OCI-LY7 (cell line): ENCODE data around the gene LRRC37A3. TPM values are rescaled to one million over a fixed set of nuclear protein-coding genes. Genes with fewer than 3 reads are reported as not detected.

Source experiments
- BruUV-seq: library from RNA; stranded (reverse); fragments of 400-500 nt; replicated peaks from 2 replicates; lab custom pipeline; 2021; lab: Mats Ljungman, UMichigan
- CTCF ChIA-PET: fragments of 300-600 bp; sonication (Branson Sonifier 250); formaldehyde crosslinking; loops from one replicate; lab custom pipeline; 2022; ENCODE audit warnings: antibody characterized with exemption; ENCODE audit not compliant: unreplicated experiment; lab: Charles Lee
- POLR2A ChIA-PET: fragments of 300-600 bp; sonication (Branson Sonifier 250); formaldehyde crosslinking; loops from one replicate; lab custom pipeline; 2022; ENCODE audit warnings: antibody characterized with exemption; lab: Charles Lee
- DNase-seq: peaks from one replicate; pipeline ENCODE4 v3.0.0-alpha.2; 2015; ENCODE audit warnings: low spot score
- H2AFZ ChIP-seq: fragments of 200-600 bp; sonication (generic), shearing (Covaris generic); 2 replicates; pipeline ENCODE4 v1.6.1; 2014; ENCODE audit warnings: mild to moderate bottlenecking, antibody characterized with exemption, low read length, moderate library complexity
- H3K27ac ChIP-seq: fragments of 200-600 bp; sonication (generic); 2 replicates; pipeline ENCODE4 v1.5.1; 2014; ENCODE audit warnings: mixed run types, low read depth, mild to moderate bottlenecking, moderate library complexity, low read length, inconsistent platforms; ENCODE audit not compliant: poor library complexity, severe bottlenecking
- H3K36me3 ChIP-seq: fragments of 200-600 bp; sonication (generic); 2 replicates; pipeline ENCODE4 v1.6.1; 2014; ENCODE audit warnings: mild to moderate bottlenecking, antibody characterized with exemption, low read length, moderate library complexity, mixed read lengths; ENCODE audit not compliant: insufficient read depth
- H3K4me1 ChIP-seq: fragments of 200-600 bp; sonication (generic); 2 replicates; pipeline ENCODE4 v1.5.1; 2014; ENCODE audit warnings: mild to moderate bottlenecking, low read length; ENCODE audit not compliant: insufficient read depth, poor library complexity, severe bottlenecking
- H3K4me2 ChIP-seq: fragments of 200-600 bp; sonication (generic); 2 replicates; pipeline ENCODE4 v1.6.1; 2014; ENCODE audit warnings: mild to moderate bottlenecking, low read length
- H3K4me3 ChIP-seq: fragments of 200-600 bp; sonication (generic); 2 replicates; pipeline ENCODE4 v1.5.1; 2014; ENCODE audit warnings: mild to moderate bottlenecking, low read depth, low read length; ENCODE audit not compliant: poor library complexity, severe bottlenecking
- H3K79me2 ChIP-seq: fragments of 200-600 bp; sonication (generic); 2 replicates; pipeline ENCODE4 v1.6.1; 2016; ENCODE audit warnings: low read depth, mild to moderate bottlenecking, low read length, moderate library complexity, mixed read lengths; ENCODE audit not compliant: insufficient read depth
- H3K9me2 ChIP-seq: fragments of 200-600 bp; sonication (generic); 2 replicates; pipeline ENCODE4 v1.6.1; 2016; ENCODE audit warnings: mild to moderate bottlenecking, low read length, mixed read lengths; ENCODE audit not compliant: insufficient read depth
- H3K9me3 ChIP-seq: fragments of 200-600 bp; sonication (generic); 2 replicates; pipeline ENCODE4 v1.6.1; 2014; ENCODE audit warnings: mild to moderate bottlenecking, mixed run types, low read length, mixed read lengths
- H4K20me1 ChIP-seq: fragments of 200-600 bp; sonication (generic); 2 replicates; pipeline ENCODE4 v1.6.1; 2014; ENCODE audit warnings: mild to moderate bottlenecking, antibody characterized with exemption, low read length, moderate library complexity, mixed read lengths; ENCODE audit not compliant: insufficient read depth
- EZH2phosphoT487 ChIP-seq: fragments of 200-600 bp; sonication (generic); IDR thresholded peaks from 2 replicates; pipeline ENCODE4 v1.6.1; 2018; ENCODE audit warnings: low read depth, borderline replicate concordance, mild to moderate bottlenecking, mixed run types, antibody characterized with exemption, low read length, moderate library complexity, mixed read lengths
- intact Hi-C: fragments of 100-400 bp; cut with micrococcal nuclease; formaldehyde crosslinking; loops from one replicate; pipeline ENCODE4 v1.10.0; 2022; ENCODE audit not compliant: unreplicated experiment
- total RNA-seq, 2 experiments: library from RNA; depleted of rRNA in 1 of 2; stranded (reverse); fragments of >200 nt in 1 of 2; shearing (Covaris generic) in 1 of 2; gene quantifications; 2 replicates each; pipeline ENCODE4 v1.2.3, GENCODE V29; 2014 to 2022
- TF ChIP-seq, protein P1 (sequence below): fragments of 200-600 bp; sonication (generic); conservative IDR thresholded peaks from 2 replicates; pipeline ENCODE4 v1.5.1; 2014; ENCODE audit warnings: mild to moderate bottlenecking, antibody characterized with exemption, low read length, moderate library complexity, mixed read lengths

The LRRC37A3 gene
- total RNA-seq, 2 experiments from 2014 or later: 7.3 to 27.6 TPM

DNA sequence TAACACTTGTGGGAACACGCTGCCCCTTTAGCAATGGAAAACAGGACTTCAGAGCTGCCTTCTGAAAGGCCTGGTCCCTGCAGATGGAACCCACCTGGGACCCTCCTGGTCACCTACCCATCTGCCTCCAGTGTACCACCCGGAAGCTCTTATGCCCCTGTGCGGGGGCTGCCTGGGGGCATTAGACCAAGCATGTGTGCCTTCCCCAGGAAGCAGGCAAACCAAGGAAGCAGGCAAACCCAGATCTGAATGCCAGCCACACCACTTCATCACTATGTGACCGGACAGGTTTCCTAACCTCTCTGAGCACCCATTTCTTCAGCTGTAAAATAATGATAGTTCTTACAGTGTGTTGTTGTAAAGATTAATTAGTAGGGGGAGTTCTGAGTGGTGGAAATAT is 20.8 kb upstream of the LRRC37A3 start:
- H3K9me2 ChIP-seq: no peaks in the 10 kb centered on the region
- no peaks in the 10 kb centered on the region for H3K9me3 ChIP-seq
- H3K4me3 ChIP-seq: no peak overlapping the region
- H3K27ac ChIP-seq: no peak overlapping the region
- POLR2A ChIA-PET: interaction anchor here (0.8 to 1.2 kb wide), 2 partner anchors 19 to 21 kb away, joined by 3 to 4 read pairs; no protein-coding TSS in a partner anchor
- H3K79me2 ChIP-seq: no peaks in the 10 kb centered on the region
- TF ChIP-seq, protein P1, sequence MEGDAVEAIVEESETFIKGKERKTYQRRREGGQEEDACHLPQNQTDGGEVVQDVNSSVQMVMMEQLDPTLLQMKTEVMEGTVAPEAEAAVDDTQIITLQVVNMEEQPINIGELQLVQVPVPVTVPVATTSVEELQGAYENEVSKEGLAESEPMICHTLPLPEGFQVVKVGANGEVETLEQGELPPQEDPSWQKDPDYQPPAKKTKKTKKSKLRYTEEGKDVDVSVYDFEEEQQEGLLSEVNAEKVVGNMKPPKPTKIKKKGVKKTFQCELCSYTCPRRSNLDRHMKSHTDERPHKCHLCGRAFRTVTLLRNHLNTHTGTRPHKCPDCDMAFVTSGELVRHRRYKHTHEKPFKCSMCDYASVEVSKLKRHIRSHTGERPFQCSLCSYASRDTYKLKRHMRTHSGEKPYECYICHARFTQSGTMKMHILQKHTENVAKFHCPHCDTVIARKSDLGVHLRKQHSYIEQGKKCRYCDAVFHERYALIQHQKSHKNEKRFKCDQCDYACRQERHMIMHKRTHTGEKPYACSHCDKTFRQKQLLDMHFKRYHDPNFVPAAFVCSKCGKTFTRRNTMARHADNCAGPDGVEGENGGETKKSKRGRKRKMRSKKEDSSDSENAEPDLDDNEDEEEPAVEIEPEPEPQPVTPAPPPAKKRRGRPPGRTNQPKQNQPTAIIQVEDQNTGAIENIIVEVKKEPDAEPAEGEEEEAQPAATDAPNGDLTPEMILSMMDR: no peak
- TF ChIP-seq EZH2phosphoT487: no peak
- H3K4me1 ChIP-seq: no peaks in the 10 kb centered on the region
- no peaks in the 10 kb centered on the region for H4K20me1 ChIP-seq
- no peaks in the 10 kb centered on the region for H3K36me3 ChIP-seq
- CTCF ChIA-PET: no interaction called here
- no peak overlapping the region for H2AFZ ChIP-seq
- intact Hi-C loops: no loop called here
- no TSS peak for BruUV-seq
- DNase-seq: no peak
- no peak overlapping the region for H3K4me2 ChIP-seq

DNA sequence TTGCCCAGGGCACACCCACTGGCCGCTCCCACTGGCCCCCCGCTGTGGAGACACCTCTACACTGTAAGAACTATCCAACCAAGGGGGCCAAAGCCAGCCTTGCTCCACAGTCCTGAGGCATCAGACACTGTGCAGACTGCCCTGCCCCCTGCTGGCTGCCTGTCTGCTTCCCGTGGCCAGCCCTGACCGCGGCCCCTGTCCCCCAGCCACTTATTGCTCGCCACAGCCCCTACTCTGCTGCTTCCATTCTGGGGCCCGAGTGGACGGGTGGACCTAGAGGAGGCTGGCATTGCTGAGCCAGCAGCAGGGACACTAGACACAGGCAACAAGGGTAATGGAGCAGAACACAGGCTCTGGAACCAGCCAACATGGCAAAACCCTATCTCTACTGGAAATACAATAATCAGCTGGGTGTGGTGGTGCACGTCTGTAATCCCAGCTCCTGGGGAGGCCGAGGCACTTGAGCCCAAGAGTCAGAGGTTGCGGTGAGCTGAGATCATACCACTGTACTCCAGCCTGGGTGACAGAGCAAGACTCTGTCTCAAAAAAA is 19.7 kb upstream of the LRRC37A3 start:
- no peak overlapping the region for H3K4me3 ChIP-seq
- POLR2A ChIA-PET: interaction anchor here (1.0 kb wide), 1 partner anchor 23 kb away, joined by 3 read pairs; no protein-coding TSS in a partner anchor
- H3K4me2 ChIP-seq: no peak overlapping the region
- no peaks in the 10 kb centered on the region for H3K4me1 ChIP-seq
- CTCF ChIA-PET: interaction anchor here (0.7 kb wide), 1 partner anchor 168 kb away, joined by 3 read pairs; no protein-coding TSS in a partner anchor
- H3K9me3 ChIP-seq: no peaks in the 10 kb centered on the region
- BruUV-seq: no TSS peak
- no peak for TF ChIP-seq EZH2phosphoT487
- TF ChIP-seq, protein P1: peak; percentile 78
- intact Hi-C loops: no loop called here
- H3K36me3 ChIP-seq: no peaks in the 10 kb centered on the region
- no peak overlapping the region for H3K27ac ChIP-seq
- H3K79me2 ChIP-seq: no peaks in the 10 kb centered on the region
- DNase-seq: peak; percentile 50
- no peaks in the 10 kb centered on the region for H3K9me2 ChIP-seq
- no peaks in the 10 kb centered on the region for H4K20me1 ChIP-seq
- H2AFZ ChIP-seq: no peak overlapping the region

DNA sequence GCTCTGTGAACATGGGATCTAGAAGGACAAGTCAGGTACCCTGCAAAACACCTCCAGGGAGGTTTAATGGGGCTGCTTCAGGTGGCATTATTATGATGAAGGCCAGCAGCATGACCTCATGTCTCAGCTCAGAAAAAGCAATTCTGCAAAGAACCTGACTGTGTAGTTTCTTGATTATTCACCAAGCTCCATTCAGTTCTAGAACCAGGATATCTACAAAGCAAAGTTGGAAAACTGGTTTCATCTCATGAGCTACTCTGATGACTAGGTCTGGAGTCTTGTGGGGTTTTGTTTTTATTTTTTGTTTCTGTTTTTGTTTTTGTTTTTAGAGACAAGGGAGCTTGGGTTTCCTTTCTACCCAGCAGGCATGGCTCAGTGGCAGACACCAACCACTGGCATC is 19.0 kb upstream of the LRRC37A3 start:
- no peak overlapping the region for H2AFZ ChIP-seq
- no peaks in the 10 kb centered on the region for H3K9me2 ChIP-seq
- no peaks in the 10 kb centered on the region for H3K4me1 ChIP-seq
- ChIA-PET CTCF (interaction anchor here (0.5 to 0.7 kb wide), 2 partner anchors 168 to 253 kb away, joined by 3 read pairs; no protein-coding TSS in a partner anchor), POLR2A (interaction anchor here (1.0 kb wide), 1 partner anchor 24 kb away, joined by 3 read pairs; no protein-coding TSS in a partner anchor)
- H3K36me3 ChIP-seq: no peaks in the 10 kb centered on the region
- H3K4me2 ChIP-seq: no peak overlapping the region
- H3K4me3 ChIP-seq: no peak overlapping the region
- intact Hi-C loops: no loop called here
- no peaks in the 10 kb centered on the region for H4K20me1 ChIP-seq
- no peak for DNase-seq
- H3K79me2 ChIP-seq: no peaks in the 10 kb centered on the region
- H3K27ac ChIP-seq: no peak overlapping the region
- TF ChIP-seq, protein P1: no peak
- no peak for TF ChIP-seq EZH2phosphoT487
- H3K9me3 ChIP-seq: no peaks in the 10 kb centered on the region
- no TSS peak for BruUV-seq
